A673 (cell line): Measurements from ENCODE around the gene PDSS1.

Experiments
- CTCF ChIP-seq: fragments of 300-800, 200-600 bp; sonication (generic); conservative IDR thresholded peaks from 2 replicates; pipeline ENCODE4 v1.5.1; 2017; ENCODE audit warnings: low read depth, mild to moderate bottlenecking, antibody characterized with exemption, low read length, moderate library complexity, mixed read lengths
- EZH2 ChIP-seq: fragments of 200-600 bp; sonication (generic); IDR thresholded peaks from 2 replicates; pipeline ENCODE4 v1.6.1; 2017; ENCODE audit warnings: borderline replicate concordance, low read depth, mild to moderate bottlenecking, mixed read lengths, antibody characterized with exemption, low read length; ENCODE audit not compliant: poor library complexity, severe bottlenecking

- TF ChIP-seq CTCF = no peak
- TF ChIP-seq EZH2 = no peak
Measured at GRCh38 chr10:26706936-26707335, 9.4 kb downstream of the PDSS1 start.
